K562 (cell line): ENCODE results near the gene HNRNPLL.

ENCODE experiments used
- EZH2 ChIP-seq: IDR thresholded peaks from 2 replicates; pipeline ENCODE4 v1.6.1; 2012; ENCODE audit warnings: low read depth, mild to moderate bottlenecking, inconsistent platforms, low read length, borderline replicate concordance
- HCFC1 ChIP-seq: IDR thresholded peaks from 2 replicates; pipeline ENCODE4 v1.6.1; 2012; ENCODE audit warnings: low read depth, low read length, improper control_type of control experiment
- NFRKB ChIP-seq: fragments of 450-650 bp; IDR thresholded peaks from 2 replicates; pipeline ENCODE4 v1.6.1; 2016; ENCODE audit warnings: low read depth
- NR2C2 ChIP-seq, 2 experiments: fragments of 200-800 bp in 1 of 2; sonication (Bioruptor generic) in 1 of 2; sonication (generic) in 1 of 2; formaldehyde crosslinking in 1 of 2; IDR thresholded peaks; 2 replicates each; pipeline versions ENCODE4 v1.6.1 to v1.8.0; 2016 to 2022; ENCODE audit warnings: mild to moderate bottlenecking in 1 of 2, missing compliant biosample characterization in 1 of 2, missing genetic modification characterization in 1 of 2, missing genetic modification reagents in 1 of 2
- POLR2A ChIP-seq: fragments of 450-650 bp; conservative IDR thresholded peaks from 2 replicates; pipeline ENCODE4 v1.6.1; 2016
- RFX5 ChIP-seq: IDR thresholded peaks from 2 replicates; pipeline ENCODE4 v1.6.1; 2011; ENCODE audit warnings: low read depth, mild to moderate bottlenecking, improper control_type of control experiment, low read length
- ZNF507 ChIP-seq: conservative IDR thresholded peaks from 2 replicates; pipeline ENCODE4 v1.6.1; 2017; ENCODE audit warnings: missing genetic modification characterization, missing compliant biosample characterization
- TF ChIP-seq, protein P1 (sequence below): fragments of 450-650 bp; IDR thresholded peaks from 2 replicates; pipeline ENCODE4 v1.6.1; 2017; ENCODE audit warnings: mild to moderate bottlenecking, moderate library complexity
- TF ChIP-seq, protein P2 (sequence below): sonication (generic); formaldehyde crosslinking; IDR thresholded peaks from 2 replicates; pipeline ENCODE4 v1.9.0; 2022; ENCODE audit warnings: mild to moderate bottlenecking, missing genetic modification reagents

DNA sequence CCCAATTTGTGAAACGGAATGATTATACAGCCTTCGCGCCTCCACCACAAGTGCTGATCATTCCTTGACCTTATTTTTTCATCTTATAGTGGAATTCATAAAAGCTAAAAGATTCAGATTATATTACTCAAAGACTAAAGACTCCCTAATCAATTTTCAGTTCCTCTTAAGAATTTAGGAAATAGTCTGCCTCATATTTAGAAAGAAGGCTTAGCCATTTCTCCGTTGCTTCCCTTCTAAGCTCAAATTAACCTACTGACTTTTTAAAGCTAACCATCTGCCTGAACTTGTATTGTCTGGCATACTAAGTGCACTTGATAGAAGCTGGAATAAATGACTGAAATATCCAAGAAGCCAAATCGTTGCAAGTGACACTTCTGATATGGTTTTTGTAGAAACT, 44.7 kb downstream of the HNRNPLL start:
- TF ChIP-seq HCFC1 (no peak), NR2C2 (CRISPR knock-in tag; IDR thresholded peaks at IDR 0.05) (no peak), NR2C2 (tag; IDR thresholded peaks at IDR 0.05) (no peak), RFX5 (no peak), EZH2 (no peak), ZNF507 (tag) (no peak), POLR2A (no peak), NFRKB (no peak)
- TF ChIP-seq, protein P1, sequence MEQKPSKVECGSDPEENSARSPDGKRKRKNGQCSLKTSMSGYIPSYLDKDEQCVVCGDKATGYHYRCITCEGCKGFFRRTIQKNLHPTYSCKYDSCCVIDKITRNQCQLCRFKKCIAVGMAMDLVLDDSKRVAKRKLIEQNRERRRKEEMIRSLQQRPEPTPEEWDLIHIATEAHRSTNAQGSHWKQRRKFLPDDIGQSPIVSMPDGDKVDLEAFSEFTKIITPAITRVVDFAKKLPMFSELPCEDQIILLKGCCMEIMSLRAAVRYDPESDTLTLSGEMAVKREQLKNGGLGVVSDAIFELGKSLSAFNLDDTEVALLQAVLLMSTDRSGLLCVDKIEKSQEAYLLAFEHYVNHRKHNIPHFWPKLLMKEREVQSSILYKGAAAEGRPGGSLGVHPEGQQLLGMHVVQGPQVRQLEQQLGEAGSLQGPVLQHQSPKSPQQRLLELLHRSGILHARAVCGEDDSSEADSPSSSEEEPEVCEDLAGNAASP: no peak
- TF ChIP-seq, protein P2, sequence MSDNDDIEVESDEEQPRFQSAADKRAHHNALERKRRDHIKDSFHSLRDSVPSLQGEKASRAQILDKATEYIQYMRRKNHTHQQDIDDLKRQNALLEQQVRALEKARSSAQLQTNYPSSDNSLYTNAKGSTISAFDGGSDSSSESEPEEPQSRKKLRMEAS (CRISPR knock-in tag): no peak
